Measurements from ENCODE around the gene FEM1B.
A peak's percentile ranks its signal among the peaks of the same experiment; 100 is the strongest.

DNA sequence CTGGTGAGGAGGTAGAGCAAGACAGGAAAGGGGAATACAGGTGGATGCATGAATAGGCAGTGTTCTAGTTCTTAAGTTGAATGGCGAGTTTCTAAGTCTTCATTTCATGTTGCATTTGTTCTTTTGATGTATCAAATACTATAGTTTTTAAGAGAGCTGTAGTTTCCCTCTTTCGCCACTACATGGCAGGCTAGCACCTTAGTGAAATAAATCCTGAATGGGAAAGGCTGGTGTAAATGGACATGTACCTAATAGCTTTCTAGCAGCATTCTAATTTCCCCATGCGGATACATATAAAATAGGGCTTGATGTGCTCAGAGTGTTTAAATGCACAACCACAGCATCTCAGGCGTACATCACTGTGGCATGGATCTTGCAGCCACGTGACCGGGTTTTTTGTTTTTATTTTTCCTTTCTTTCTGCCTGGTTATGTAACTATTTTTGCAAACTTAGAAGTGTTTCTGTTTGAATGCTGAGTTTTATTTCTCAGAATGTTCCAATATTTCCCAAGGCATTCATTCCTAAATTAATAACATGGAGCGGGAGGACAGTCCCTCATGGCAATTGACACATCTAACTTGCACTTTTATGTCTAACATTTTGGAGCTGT, 24.5 kb upstream of the FEM1B start:
- TF ChIP-seq, protein P1, sequence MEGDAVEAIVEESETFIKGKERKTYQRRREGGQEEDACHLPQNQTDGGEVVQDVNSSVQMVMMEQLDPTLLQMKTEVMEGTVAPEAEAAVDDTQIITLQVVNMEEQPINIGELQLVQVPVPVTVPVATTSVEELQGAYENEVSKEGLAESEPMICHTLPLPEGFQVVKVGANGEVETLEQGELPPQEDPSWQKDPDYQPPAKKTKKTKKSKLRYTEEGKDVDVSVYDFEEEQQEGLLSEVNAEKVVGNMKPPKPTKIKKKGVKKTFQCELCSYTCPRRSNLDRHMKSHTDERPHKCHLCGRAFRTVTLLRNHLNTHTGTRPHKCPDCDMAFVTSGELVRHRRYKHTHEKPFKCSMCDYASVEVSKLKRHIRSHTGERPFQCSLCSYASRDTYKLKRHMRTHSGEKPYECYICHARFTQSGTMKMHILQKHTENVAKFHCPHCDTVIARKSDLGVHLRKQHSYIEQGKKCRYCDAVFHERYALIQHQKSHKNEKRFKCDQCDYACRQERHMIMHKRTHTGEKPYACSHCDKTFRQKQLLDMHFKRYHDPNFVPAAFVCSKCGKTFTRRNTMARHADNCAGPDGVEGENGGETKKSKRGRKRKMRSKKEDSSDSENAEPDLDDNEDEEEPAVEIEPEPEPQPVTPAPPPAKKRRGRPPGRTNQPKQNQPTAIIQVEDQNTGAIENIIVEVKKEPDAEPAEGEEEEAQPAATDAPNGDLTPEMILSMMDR (IDR thresholded peaks at IDR 0.05), result peak; percentile 30 to 96 (median 90)
- no peak for TF ChIP-seq POLR2A (IDR thresholded peaks at IDR 0.05)
